ENCODE results near the gene KCNAB1. TPM values are rescaled to one million over a fixed set of nuclear protein-coding genes. Genes with fewer than 3 reads are reported as not detected.

Gene KCNAB1
- total and polyA plus RNA-seq, 12 donors: 1.4 to 5.0 (median 2.5) TPM

- Histone ChIP-seq H3K9me3 (no peaks in the 10 kb centered on the region), H3K27ac (no peak overlapping the region), H3K4me1 (no peaks in the 10 kb centered on the region), H3K36me3 (no peaks in the 10 kb centered on the region), H3K4me3 (no peak overlapping the region), H3K27me3 (no peaks in the 10 kb centered on the region)
- TF ChIP-seq CTCF (IDR thresholded peaks at IDR 0.05): no peak
- DNase-seq (no peak), ATAC-seq (no peak)
- intact Hi-C loops (cut with DNase I): no loop called here
Observed at GRCh38 chr3:156256945-156257344, 136.6 kb downstream of the KCNAB1 start.

GRCh38 chr3:156258301-156258700, 137.9 kb downstream of the KCNAB1 start:
- no peak for ATAC-seq
- TF ChIP-seq CTCF (IDR thresholded peaks at IDR 0.05): no peak
- Histone ChIP-seq H3K4me1 (no peaks in the 10 kb centered on the region), H3K27me3 (no peaks in the 10 kb centered on the region), H3K36me3 (no peaks in the 10 kb centered on the region), H3K9me3 (no peaks in the 10 kb centered on the region), H3K4me3 (no peak overlapping the region), H3K27ac (no peak overlapping the region)
- intact Hi-C loops (cut with DNase I): no loop called here
- no peak for DNase-seq
- 87 to 94% methylated on average over 2 of the region's 2 CpGs for WGBS, 2 donors

GRCh38 chr3:156259896-156260295, 139.5 kb downstream of the KCNAB1 start:
- Histone ChIP-seq H3K9me3 (no peaks in the 10 kb centered on the region), H3K4me3 (no peak overlapping the region), H3K27me3 (no peaks in the 10 kb centered on the region), H3K4me1 (no peaks in the 10 kb centered on the region), H3K36me3 (no peaks in the 10 kb centered on the region), H3K27ac (no peak overlapping the region)
- TF ChIP-seq CTCF (IDR thresholded peaks at IDR 0.05): no peak
- intact Hi-C loops (cut with DNase I): no loop called here
- ATAC-seq (no peak), DNase-seq (no peak)
- WGBS, 2 donors: 66 to 75% methylated on average over 5 of the region's 5 CpGs

- WGBS, 2 donors: 85 to 91% methylated on average over 1 of the region's 1 CpG
- H3K4me3 ChIP-seq: no peak overlapping the region
- no peak for TF ChIP-seq CTCF (IDR thresholded peaks at IDR 0.05)
- no peaks in the 10 kb centered on the region for H3K27me3 ChIP-seq
- intact Hi-C loops (cut with DNase I): no loop called here
- H3K36me3 ChIP-seq: no peaks in the 10 kb centered on the region
- DNase-seq: no peak
- ATAC-seq: no peak
- no peaks in the 10 kb centered on the region for H3K4me1 ChIP-seq
- H3K27ac ChIP-seq: no peak overlapping the region
- no peaks in the 10 kb centered on the region for H3K9me3 ChIP-seq
Observed at GRCh38 chr3:156260331-156260730, 140.0 kb downstream of the KCNAB1 start.

GRCh38 chr3:156264771-156265170, 144.4 kb downstream of the KCNAB1 start:
- Histone ChIP-seq H3K9me3 (no peaks in the 10 kb centered on the region), H3K27ac (no peak overlapping the region), H3K4me3 (no peak overlapping the region), H3K36me3 (no peaks in the 10 kb centered on the region), H3K4me1 (no peaks in the 10 kb centered on the region), H3K27me3 (no peaks in the 10 kb centered on the region)
- no peak for DNase-seq
- no peak for ATAC-seq
- intact Hi-C loops (cut with DNase I): no loop called here
- WGBS, 2 donors: 95 to 96% methylated on average over 1 of the region's 1 CpG
- no peak for TF ChIP-seq CTCF (IDR thresholded peaks at IDR 0.05)
